Natural killer cell (primary cell): Measurements from ENCODE around the gene NHS. TPM values are rescaled to one million over a fixed set of nuclear protein-coding genes. Genes with fewer than 3 reads are reported as not detected.

Experiments used
- ATAC-seq, 3 donors: fragments of 150-1000 bp in 2 of 3; fragments of 200-7000 bp in 1 of 3; cut with Tn5 transposase; 1 replicate in 1 of 3; 2 replicates in 2 of 3; pipeline ENCODE4 v1.10.0; 2021; ENCODE audit warnings: mild to moderate bottlenecking in 2 of 3, moderate library complexity in 2 of 3
- DNase-seq, 2 donors: peaks; one replicate each; pipeline versions ENCODE4 v3.0.0 to v3.0.0-alpha.2; 2013 to 2021; ENCODE audit warnings: mixed read lengths in 1 of 2
- H3K27ac ChIP-seq: one replicate; pipeline ENCODE4 v1.5.1; 2013; ENCODE audit warnings: mild to moderate bottlenecking, low read length
- H3K27me3 ChIP-seq: one replicate; pipeline ENCODE4 v1.6.1; 2013; ENCODE audit warnings: low read length; ENCODE audit not compliant: control insufficient read depth, insufficient read depth
- H3K36me3 ChIP-seq: one replicate; pipeline ENCODE4 v1.6.1; 2013; ENCODE audit warnings: low read length; ENCODE audit not compliant: control insufficient read depth, insufficient read depth
- H3K4me1 ChIP-seq: one replicate; pipeline ENCODE4 v1.6.1; 2013; ENCODE audit warnings: low read length; ENCODE audit not compliant: control insufficient read depth, insufficient read depth
- H3K4me3 ChIP-seq: one replicate; pipeline ENCODE4 v1.5.1; 2013; ENCODE audit warnings: low read length
- H3K9me3 ChIP-seq: one replicate; pipeline ENCODE4 v1.6.1; 2013; ENCODE audit warnings: low read length; ENCODE audit not compliant: control insufficient read depth, insufficient read depth
- H3K27ac Mint-ChIP-seq, 2 donors: one replicate each; pipeline ENCODE4 v1.8.0; 2022; ENCODE audit warnings: mild to moderate bottlenecking in 2 of 2, mixed read lengths in 2 of 2, moderate library complexity in 1 of 2
- H3K27me3 Mint-ChIP-seq, 2 donors: one replicate each; pipeline ENCODE4 v1.8.0; 2022; ENCODE audit warnings: low read depth in 2 of 2, mixed read lengths in 2 of 2
- H3K36me3 Mint-ChIP-seq: one replicate; pipeline ENCODE4 v1.8.0; 2022; ENCODE audit warnings: mixed read lengths
- H3K4me1 Mint-ChIP-seq, 2 donors: one replicate each; pipeline ENCODE4 v1.8.0; 2022; ENCODE audit warnings: mixed read lengths in 2 of 2
- H3K4me3 Mint-ChIP-seq: one replicate; pipeline ENCODE4 v1.8.0; 2022; ENCODE audit warnings: mild to moderate bottlenecking, moderate library complexity, mixed read lengths
- H3K9me3 Mint-ChIP-seq, 2 donors: one replicate each; pipeline ENCODE4 v1.8.0; 2022; ENCODE audit warnings: mixed read lengths in 2 of 2
- CTCF ChIP-seq: fragments of 200-600 bp; IDR thresholded peaks from one replicate; pipeline ENCODE4 v1.8.0; 2022; ENCODE audit warnings: antibody characterized with exemption
- WGBS: methylation state at CpG from one replicate; pipeline ENCODE4 v1.1.7; 2013; ENCODE audit warnings: missing lambda C conversion rate; ENCODE audit not compliant: insufficient coverage; 5-methylcytosine and 5-hydroxymethylcytosine counted together
- intact Hi-C: fragments of 100-400 bp; cut with micrococcal nuclease; formaldehyde crosslinking; loops from one replicate; pipeline ENCODE4 v1.14.2; 2022
- total RNA-seq, 4 donors: library from RNA; stranded (reverse); fragments of 120-200 nt in 1 of 4; gene quantifications; one replicate each; pipeline versions ENCODE4 v1.2.3 to v1.2.4, GENCODE V29; 2013 to 2022

Gene NHS
- total RNA-seq, 3 donors from 2014 or later (not counting 1 experiment from before 2014, with no cell fraction given) = 0.05 to 0.28 TPM; not detected in 1

- no peak overlapping the region for H3K27ac Mint-ChIP-seq
Observed at GRCh38 chrX:17597836-17598439, 222.9 kb downstream of the NHS start.

DNA sequence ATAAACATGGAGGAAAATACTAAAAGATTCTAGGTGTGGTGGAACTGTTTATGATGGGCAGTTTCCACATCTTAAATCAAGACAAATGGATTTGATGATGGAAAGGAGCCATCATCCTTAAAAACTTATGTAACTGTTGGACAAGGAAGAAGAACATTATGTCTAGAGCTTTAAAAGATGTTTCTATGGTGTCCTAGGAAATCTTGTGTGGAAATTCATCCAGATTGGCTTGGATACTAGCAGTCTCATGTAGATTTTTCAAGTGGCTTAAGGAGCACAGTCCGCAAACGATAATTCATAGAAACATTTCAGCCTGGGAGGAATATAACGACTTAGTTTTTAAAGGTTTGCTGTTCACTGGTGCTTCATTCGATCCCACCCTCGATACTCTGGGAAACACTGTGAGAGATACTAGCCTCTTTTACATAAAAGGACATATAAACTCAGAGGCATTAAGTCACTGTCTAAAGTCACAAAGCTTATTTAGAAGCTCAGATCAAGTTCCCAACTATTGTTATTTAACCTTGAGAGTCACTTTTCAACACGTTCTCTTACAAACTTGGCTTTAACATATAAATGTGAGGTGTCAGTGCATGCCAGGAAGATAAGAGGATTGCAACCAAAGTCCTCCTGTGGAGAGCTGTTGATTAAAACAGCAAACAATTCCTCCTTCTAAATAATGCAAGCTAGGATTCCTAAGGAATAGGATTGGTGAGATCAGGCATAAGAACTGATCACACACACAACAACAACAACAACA, 226.6 kb downstream of the NHS start:
- ATAC-seq (no peak), DNase-seq (no peak)
- Mint-ChIP-seq H3K36me3 (no peaks in the 10 kb centered on the region), H3K9me3 (no peaks in the 10 kb centered on the region), H3K27ac (no peak overlapping the region), H3K4me1 (no peaks in the 10 kb centered on the region), H3K4me3 (no peak overlapping the region), H3K27me3 (peaks cover 6 to 16% of the 10 kb centered on the region in 2 donors)
- Histone ChIP-seq H3K4me3 (no peak overlapping the region), H3K9me3 (no peaks in the 10 kb centered on the region), H3K4me1 (no peaks in the 10 kb centered on the region), H3K27me3 (no peaks in the 10 kb centered on the region), H3K36me3 (no peaks in the 10 kb centered on the region), H3K27ac (no peak overlapping the region)
- 83% methylated on average over 5 of the region's 6 CpGs for WGBS
- intact Hi-C loops = no loop called here
- TF ChIP-seq CTCF = no peak

More at GRCh38 chrX:17597836-17598439, 222.9 kb downstream of the NHS start:
- ATAC-seq (no peak), DNase-seq (no peak)
- no peak for TF ChIP-seq CTCF
- Histone ChIP-seq H3K36me3 (no peaks in the 10 kb centered on the region), H3K4me3 (no peak overlapping the region), H3K27ac (no peak overlapping the region), H3K9me3 (no peaks in the 10 kb centered on the region), H3K4me1 (no peaks in the 10 kb centered on the region), H3K27me3 (no peaks in the 10 kb centered on the region)
- Mint-ChIP-seq H3K36me3 (no peaks in the 10 kb centered on the region), H3K4me1 (no peaks in the 10 kb centered on the region), H3K4me3 (no peak overlapping the region), H3K9me3 (no peaks in the 10 kb centered on the region), H3K27me3 (peaks cover 8 to 22% of the 10 kb centered on the region in 2 donors)
- intact Hi-C loops = no loop called here
- 80% methylated on average over 4 of the region's 6 CpGs for whole genome bisulfite sequencing

DNA sequence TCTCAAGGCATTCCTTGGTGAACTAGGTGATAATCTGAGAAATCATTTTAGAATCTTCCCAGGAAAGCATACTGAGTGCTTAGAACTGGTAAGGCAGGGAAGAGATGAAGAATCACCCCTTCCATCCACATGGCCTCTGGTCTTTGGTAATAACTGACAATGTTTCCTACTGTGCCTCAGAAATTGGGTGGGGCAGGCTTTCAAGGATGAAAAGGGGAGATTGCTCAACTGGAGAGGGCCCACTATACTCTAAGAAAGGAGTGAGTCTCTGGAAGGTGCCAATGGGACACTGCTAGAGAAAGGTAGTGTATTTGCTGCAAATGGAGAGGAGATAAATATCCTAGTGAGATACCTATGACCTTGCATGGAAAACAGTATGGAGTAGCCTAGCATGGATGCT, 227.2 kb downstream of the NHS start:
- peaks cover 6 to 16% of the 10 kb centered on the region in 2 donors for H3K27me3 Mint-ChIP-seq
- H3K4me3 Mint-ChIP-seq = no peak overlapping the region
- H3K4me1 ChIP-seq = no peaks in the 10 kb centered on the region
- no peak for ATAC-seq
- no peaks in the 10 kb centered on the region for H3K27me3 ChIP-seq
- no peaks in the 10 kb centered on the region for H3K4me1 Mint-ChIP-seq
- no peaks in the 10 kb centered on the region for H3K9me3 Mint-ChIP-seq
- no peak overlapping the region for H3K27ac Mint-ChIP-seq
- no peak for TF ChIP-seq CTCF
- no peaks in the 10 kb centered on the region for H3K9me3 ChIP-seq
- H3K4me3 ChIP-seq = no peak overlapping the region
- intact Hi-C loops = no loop called here
- no peak overlapping the region for H3K27ac ChIP-seq
- DNase-seq = no peak
- H3K36me3 ChIP-seq = no peaks in the 10 kb centered on the region
- no peaks in the 10 kb centered on the region for H3K36me3 Mint-ChIP-seq
